K562 (cell line): ENCODE results near the gene SFXN5. TPM values are rescaled to one million over a fixed set of nuclear protein-coding genes. Genes with fewer than 3 reads are reported as not detected.

ENCODE experiments used
- ATAC-seq: fragments of 200-7000 bp; cut with Tn5 transposase; 3 replicates; pipeline ENCODE4 v1.9.1; 2020; ENCODE audit warnings: moderate library complexity
- BruUV-seq: library from RNA; stranded (reverse); fragments of 400-500 nt; replicated peaks from 2 replicates; lab custom pipeline; 2021; lab: Mats Ljungman, UMichigan
- CTCF ChIA-PET: fragments of 300-600 bp; formaldehyde crosslinking; extraction: SDS; loops from one replicate; lab custom pipeline; 2021; ENCODE audit warnings: low intra/inter-chr PET ratio; lab: Yijun Ruan, JAX
- POLR2A ChIA-PET: fragments of 300-600, 350-650 bp; sonication (Branson Sonifier 250); formaldehyde crosslinking; extraction: SDS; loops from one replicate; lab custom pipeline; 2021; ENCODE audit warnings: antibody characterized with exemption, inconsistent platforms; lab: Yijun Ruan, JAX
- DNase-seq, 4 experiments: peaks; one replicate each; pipeline versions ENCODE4 v3.0.0 to v3.0.0-alpha.2; 2011 to 2018; ENCODE audit warnings: low spot score in 3 of 4, mixed read lengths in 3 of 4; ENCODE audit errors: extremely low read depth in 1 of 4
- FAIRE-seq: peaks from 2 replicates; lab custom pipeline; 2011; peaks lifted over from hg19 to GRCh38; lab: Jason Lieb, UNC
- H2AFZ ChIP-seq: 2 replicates; pipeline ENCODE4 v1.6.0; 2011; ENCODE audit warnings: low read depth, low read length, control low read depth, inconsistent platforms
- H3K27ac ChIP-seq: fragments of 200-600 bp; 3 replicates; pipeline ENCODE4 v1.8.0; 2011; ENCODE audit warnings: low read depth, mild to moderate bottlenecking, control low read depth, inconsistent platforms, low read length, moderate library complexity, mixed read lengths; ENCODE audit errors: extremely low read depth
- H3K27me3 ChIP-seq, 2 experiments: fragments of 300-600 bp in 1 of 2; 2 replicates in 1 of 2; 3 replicates in 1 of 2; pipeline versions ENCODE4 v1.6.0 to v1.8.0; 2011; ENCODE audit warnings: inconsistent platforms in 2 of 2, low read length in 2 of 2, mild to moderate bottlenecking in 1 of 2, mixed read lengths in 1 of 2, moderate library complexity in 1 of 2; ENCODE audit not compliant: control insufficient read depth in 2 of 2, insufficient read depth in 2 of 2
- H3K36me3 ChIP-seq: fragments of 300-600 bp; 3 replicates; pipeline ENCODE4 v1.8.0; 2011; ENCODE audit warnings: mild to moderate bottlenecking, low read length, inconsistent platforms; ENCODE audit not compliant: control insufficient read depth, insufficient read depth
- H3K4me1 ChIP-seq, 2 experiments: fragments of 200-600 bp in 1 of 2; replicated peaks in 1 of 2; 2 replicates in 1 of 2; 3 replicates in 1 of 2; pipeline versions ENCODE4 v1.5.1 to v1.8.0; 2011; ENCODE audit warnings: inconsistent platforms in 2 of 2, low read length in 2 of 2, mild to moderate bottlenecking in 1 of 2, mixed read lengths in 1 of 2, moderate library complexity in 1 of 2; ENCODE audit not compliant: control insufficient read depth in 2 of 2, insufficient read depth in 2 of 2
- H3K4me2 ChIP-seq: 2 replicates; pipeline ENCODE4 v1.6.1; 2011; ENCODE audit warnings: low read length, control low read depth, inconsistent platforms, mixed read lengths; ENCODE audit not compliant: insufficient read depth
- H3K4me3 ChIP-seq: fragments of 200-600 bp; sonication (generic), shearing (Covaris generic); 2 replicates; pipeline ENCODE4 v1.5.1; 2016; ENCODE audit warnings: control low read depth, inconsistent platforms
- H3K79me2 ChIP-seq: fragments of 200-600 bp; 3 replicates; pipeline ENCODE4 v1.8.0; 2011; ENCODE audit warnings: low read length, inconsistent platforms; ENCODE audit not compliant: control insufficient read depth, insufficient read depth
- H3K9ac ChIP-seq, 2 experiments: 2 replicates each; pipeline versions ENCODE4 v1.6.0 to v1.6.1; 2011; ENCODE audit warnings: low read depth in 2 of 2, low read length in 2 of 2, control low read depth in 1 of 2, inconsistent platforms in 1 of 2, mild to moderate bottlenecking in 1 of 2, mixed read lengths in 1 of 2; ENCODE audit not compliant: insufficient read depth in 1 of 2
- H3K9me1 ChIP-seq: one replicate; pipeline ENCODE4 v1.6.0; 2011; ENCODE audit warnings: inconsistent platforms, mild to moderate bottlenecking, low read length, moderate library complexity; ENCODE audit not compliant: control insufficient read depth, insufficient read depth
- H3K9me3 ChIP-seq: replicated peaks from 2 replicates; pipeline ENCODE4 v1.5.1; 2011; ENCODE audit warnings: low read depth, low read length, inconsistent platforms; ENCODE audit not compliant: control insufficient read depth, insufficient read depth
- H4K20me1 ChIP-seq: replicated peaks from 2 replicates; pipeline ENCODE4 v1.6.1; 2011; ENCODE audit warnings: low read length, inconsistent platforms, mixed read lengths; ENCODE audit not compliant: control insufficient read depth, insufficient read depth
- CCAR2 ChIP-seq: fragments of 200-400 bp; formaldehyde crosslinking; IDR thresholded peaks from 2 replicates; pipeline ENCODE4 v1.6.1; 2017; ENCODE audit warnings: mild to moderate bottlenecking, low read depth, low read length
- CEBPB ChIP-seq: fragments of 450-650 bp; IDR thresholded peaks from 2 replicates; pipeline ENCODE4 v1.6.1; 2016; ENCODE audit warnings: missing genetic modification characterization, missing compliant biosample characterization
- E2F4 ChIP-seq: sonication (generic); formaldehyde crosslinking; IDR thresholded peaks from 2 replicates; pipeline ENCODE4 v1.8.0; 2022; ENCODE audit warnings: mild to moderate bottlenecking, low read depth, missing genetic modification reagents
- NEUROD1 ChIP-seq: fragments of 150-350 bp; IDR thresholded peaks from 2 replicates; pipeline ENCODE4 v1.6.1; 2014; ENCODE audit warnings: borderline replicate concordance, low read length, low read depth; ENCODE audit not compliant: partially characterized antibody
- NFE2L1 ChIP-seq: fragments of 450-650 bp; IDR thresholded peaks from 2 replicates; pipeline ENCODE4 v1.6.1; 2016; ENCODE audit warnings: missing genetic modification characterization, low read depth, mild to moderate bottlenecking, missing compliant biosample characterization, moderate library complexity, borderline replicate concordance
- RBM17 ChIP-seq: fragments of 200-400 bp; formaldehyde crosslinking; IDR thresholded peaks from 2 replicates; pipeline ENCODE4 v1.6.1; 2017; ENCODE audit warnings: low read depth, mild to moderate bottlenecking, low read length, borderline replicate concordance
- ZNF121 ChIP-seq: sonication (generic); formaldehyde crosslinking; conservative IDR thresholded peaks from 2 replicates; pipeline ENCODE4 v1.8.0; 2022; ENCODE audit warnings: missing genetic modification reagents
- ZNF277 ChIP-seq: fragments of 250-450 bp; sonication (Bioruptor Pico); IDR thresholded peaks from 2 replicates; pipeline ENCODE4 v1.8.0; 2022; ENCODE audit warnings: inconsistent platforms, mild to moderate bottlenecking, moderate library complexity, borderline replicate concordance
- WGBS: fragments of 100-300 bp; shearing (Covaris generic); methylation state at CpG from one replicate; pipeline ENCODE4 v1.1.6; 2016; ENCODE audit warnings: low coverage, mixed read lengths; ENCODE audit not compliant: insufficient coverage; ENCODE audit errors: missing lambda C conversion rate; 5-methylcytosine and 5-hydroxymethylcytosine counted together
- in situ Hi-C: fragments of 300-500 bp; cut with MboI; formaldehyde crosslinking; loops from 4 replicates; pipeline ENCODE4 v1.15.0; 2018; ENCODE audit warnings: inconsistent platforms, mixed read lengths
- intact Hi-C: fragments of 100-400 bp; cut with micrococcal nuclease; formaldehyde crosslinking; loops from 2 replicates; pipeline ENCODE4 v1.14.2; 2022
- polyA plus RNA-seq, 8 experiments: library from polyadenylated mRNA; depleted of rRNA in 4 of 8; stranded (reverse) in 5 of 8; unstranded in 3 of 8; fragments of >200 nt; fragmentation: Nextera tagmentation in 2 of 8; fragmentation: Illumina TruSeq in 1 of 8; extraction: Ambion mirVana in 2 of 8; extraction: Trizol in 1 of 8; gene quantifications; 2 replicates each; pipeline versions ENCODE4 v1.2.1 to v1.2.3, GENCODE V29; 2011 to 2014; ENCODE audit warnings: inconsistent platforms in 1 of 8, missing spikeins in 1 of 8
- total RNA-seq, 7 experiments: library from RNA; depleted of rRNA in 6 of 7; stranded (reverse); fragments of >200 nt in 6 of 7; fragmentation: Illumina TruSeq in 2 of 7; extraction: Trizol in 2 of 7; gene quantifications; 2 replicates each; pipeline versions ENCODE4 v1.2.1 to v1.2.3, GENCODE V29; 2011 to 2021; ENCODE audit warnings: low replicate concordance in 1 of 7

The SFXN5 gene
- total and polyA plus RNA-seq, 9 of the 15 experiments (the other 6 are each of a cell fraction or from before 2014, with no cell fraction given) = 8.3 to 22.6 (median 16.0) TPM

DNA sequence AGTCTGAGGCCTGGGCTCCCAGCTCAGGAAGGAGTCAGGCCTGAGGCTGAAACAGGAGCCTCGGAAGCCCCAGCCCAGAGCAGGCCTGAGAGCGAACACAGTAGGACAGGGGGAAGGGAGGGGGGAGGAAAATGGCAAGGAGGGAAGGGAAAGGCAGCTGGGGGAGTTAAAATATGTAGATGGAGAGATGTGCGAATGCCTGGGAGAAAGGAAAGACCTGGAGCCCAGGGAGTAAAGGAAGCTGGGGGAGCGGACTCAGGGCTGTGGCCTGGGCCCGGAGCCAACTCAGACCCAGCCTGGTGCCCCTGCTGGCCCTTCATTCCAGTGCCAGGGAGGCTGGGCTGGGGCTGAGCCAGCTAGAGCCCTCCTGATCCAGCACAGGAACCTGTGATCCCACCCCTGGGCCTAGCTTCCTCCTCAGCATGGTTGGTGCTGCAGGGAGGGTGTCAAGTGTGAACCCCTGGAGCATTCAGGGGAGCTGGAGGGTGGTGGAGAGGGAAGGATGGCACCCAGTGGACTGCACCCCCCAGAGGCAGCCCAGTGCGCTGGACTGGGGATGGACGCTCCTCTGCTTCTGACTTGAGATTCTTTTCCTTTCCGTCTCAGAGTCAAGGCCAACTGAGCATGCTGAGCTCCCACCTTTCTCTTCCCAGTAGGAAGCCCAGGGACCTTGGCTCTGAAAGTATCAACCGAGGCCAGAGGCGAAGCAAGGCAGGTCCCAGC lies 107.9 kb downstream of the SFXN5 start (continued):
- TF ChIP-seq E2F4 (CRISPR knock-in tag) = no peak

GRCh38 chr2:72962911-72963310 lies 108.6 kb downstream of the SFXN5 start:
- FAIRE-seq = no peak
- H2AFZ ChIP-seq = no peak overlapping the region
- H3K4me3 ChIP-seq = no peak overlapping the region
- no peaks in the 10 kb centered on the region for H3K9me3 ChIP-seq
- no peak overlapping the region; a peak in 2 of 4 replicates for H3K9ac ChIP-seq
- no peak overlapping the region for H3K27ac ChIP-seq
- no peak for DNase-seq
- H3K4me1 ChIP-seq = peaks cover 0 to 10% of the 10 kb centered on the region in 2 experiments; a peak in 1 of 5 replicates
- ChIA-PET POLR2A (interaction anchor here (0.6 kb wide), 1 partner anchor 31 kb away, joined by 3 read pairs; no protein-coding TSS in a partner anchor), CTCF (no interaction called here)
- no peaks in the 10 kb centered on the region for H3K27me3 ChIP-seq
- H3K79me2 ChIP-seq = no peaks in the 10 kb centered on the region
- WGBS = 66% methylated on average over 5 of the region's 7 CpGs
- H3K9me1 ChIP-seq = no peaks in the 10 kb centered on the region
- intact Hi-C loops (no loop called here), in situ Hi-C loops (no loop called here)
- TF ChIP-seq NEUROD1 (no peak), NFE2L1 (tag) (no peak), CEBPB (no peak), RBM17 (no peak), ZNF277 (CRISPR knock-in tag) (no peak), CCAR2 (no peak), ZNF121 (CRISPR knock-in tag) (no peak)
- H3K4me2 ChIP-seq = no peak overlapping the region
- no peak for ATAC-seq
- no peaks in the 10 kb centered on the region for H4K20me1 ChIP-seq
- no peaks in the 10 kb centered on the region for H3K36me3 ChIP-seq
- no TSS peak for BruUV-seq
